Hematopoietic multipotent progenitor cell treated with erythropoietin and hydrocortisone succinate and interleukin-3 and kit ligand, for 15 days (in vitro differentiated cells): ENCODE data around the gene JARID2.
A peak's percentile ranks its signal among the peaks of the same experiment; 100 is the strongest.

Source experiments
- DNase-seq: peaks from one replicate; pipeline ENCODE4 v3.0.0-alpha.2; 2015; ENCODE audit warnings: low spot score

The JARID2 gene

DNA sequence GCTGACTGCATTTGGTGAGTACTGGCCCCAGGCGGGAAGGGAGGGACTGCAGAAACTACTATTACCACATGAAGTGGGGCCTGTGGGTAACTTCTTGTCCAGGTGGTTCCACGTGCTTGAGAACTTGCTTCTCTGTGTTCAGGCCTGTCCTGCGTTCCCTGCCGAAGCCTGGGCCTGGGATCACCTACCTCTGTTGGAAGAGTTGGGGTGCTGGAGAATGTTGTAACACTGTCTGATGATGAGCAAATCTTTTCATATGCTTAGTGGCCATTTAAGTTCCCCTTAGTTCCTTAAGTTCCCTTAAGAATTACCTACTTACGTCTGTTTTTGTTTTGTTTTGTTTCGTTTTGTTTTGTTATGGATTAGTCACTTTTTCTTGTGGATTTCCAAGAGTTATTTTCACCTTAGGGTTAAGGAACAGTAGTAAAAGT lies 262.6 kb downstream of the JARID2 start:
- no peak for DNase-seq

DNA sequence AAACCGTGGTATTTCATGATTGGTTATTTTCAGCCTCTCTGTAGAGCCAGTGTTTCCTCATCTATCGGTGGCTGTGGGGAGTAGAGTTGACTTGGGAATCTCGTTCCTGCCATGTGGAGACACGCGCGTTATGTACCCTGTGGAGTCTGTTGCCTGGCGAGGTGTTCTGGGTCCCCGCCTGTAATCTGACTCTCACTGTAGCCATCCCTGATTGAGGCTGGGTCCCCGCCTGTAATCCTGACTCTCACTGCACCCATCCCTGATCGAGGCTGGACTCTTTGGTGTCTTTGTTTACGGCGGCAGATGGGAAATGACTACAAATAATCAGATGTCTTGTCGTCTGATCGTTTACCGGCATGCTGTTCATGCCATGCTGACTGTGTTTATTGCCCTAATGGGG lies 263.1 kb downstream of the JARID2 start:
- no peak for DNase-seq

DNA sequence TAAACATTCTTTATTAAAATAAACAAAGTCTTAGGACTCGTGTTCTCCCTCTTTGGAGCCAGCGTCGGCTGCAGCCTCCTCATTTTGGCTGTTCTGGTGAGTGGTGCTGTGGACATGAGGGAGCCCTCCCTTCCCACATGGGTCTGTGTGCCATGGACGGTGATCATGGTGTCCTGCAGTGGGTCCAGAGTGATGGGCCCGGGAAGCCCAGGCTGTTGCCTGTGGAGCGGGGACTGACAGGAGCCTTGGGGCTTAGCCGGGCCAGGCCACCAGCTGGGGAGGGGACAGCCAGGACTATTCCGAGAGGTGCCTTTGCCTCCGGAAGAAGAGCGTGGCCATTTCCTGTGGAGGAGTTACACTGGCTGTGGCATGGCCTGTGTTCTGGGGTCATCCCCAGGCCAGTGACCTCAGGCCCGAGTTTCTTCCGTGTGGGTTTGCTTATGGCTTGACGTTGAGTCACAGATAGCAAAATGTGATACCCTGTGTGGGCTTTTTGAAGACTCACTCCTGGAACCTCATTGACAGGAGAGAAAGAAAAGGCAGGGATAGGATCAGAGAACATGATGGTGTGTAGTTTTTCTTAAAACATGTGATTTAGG lies 263.6 kb downstream of the JARID2 start:
- DNase-seq, result no peak

DNA sequence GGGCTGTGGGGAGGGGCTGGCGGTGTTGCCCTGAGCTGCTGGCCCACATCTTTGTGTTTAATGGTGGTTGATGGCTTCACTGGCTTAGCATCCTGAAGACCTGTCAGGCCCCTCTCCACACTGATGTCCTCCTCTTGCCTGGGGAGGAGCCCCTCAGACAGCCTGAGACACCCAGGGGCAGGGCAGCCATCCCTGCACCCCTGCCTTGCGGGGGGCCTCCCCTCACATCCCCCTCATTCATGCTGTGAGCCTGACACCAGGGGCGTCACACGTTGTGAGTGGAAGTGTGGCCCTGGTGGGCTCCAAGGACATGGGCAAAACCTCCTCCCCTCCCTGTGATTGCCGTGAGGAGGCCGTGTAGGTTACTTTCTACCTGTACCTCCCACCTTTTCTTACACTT lies 264.3 kb downstream of the JARID2 start:
- no peak for DNase-seq

DNA sequence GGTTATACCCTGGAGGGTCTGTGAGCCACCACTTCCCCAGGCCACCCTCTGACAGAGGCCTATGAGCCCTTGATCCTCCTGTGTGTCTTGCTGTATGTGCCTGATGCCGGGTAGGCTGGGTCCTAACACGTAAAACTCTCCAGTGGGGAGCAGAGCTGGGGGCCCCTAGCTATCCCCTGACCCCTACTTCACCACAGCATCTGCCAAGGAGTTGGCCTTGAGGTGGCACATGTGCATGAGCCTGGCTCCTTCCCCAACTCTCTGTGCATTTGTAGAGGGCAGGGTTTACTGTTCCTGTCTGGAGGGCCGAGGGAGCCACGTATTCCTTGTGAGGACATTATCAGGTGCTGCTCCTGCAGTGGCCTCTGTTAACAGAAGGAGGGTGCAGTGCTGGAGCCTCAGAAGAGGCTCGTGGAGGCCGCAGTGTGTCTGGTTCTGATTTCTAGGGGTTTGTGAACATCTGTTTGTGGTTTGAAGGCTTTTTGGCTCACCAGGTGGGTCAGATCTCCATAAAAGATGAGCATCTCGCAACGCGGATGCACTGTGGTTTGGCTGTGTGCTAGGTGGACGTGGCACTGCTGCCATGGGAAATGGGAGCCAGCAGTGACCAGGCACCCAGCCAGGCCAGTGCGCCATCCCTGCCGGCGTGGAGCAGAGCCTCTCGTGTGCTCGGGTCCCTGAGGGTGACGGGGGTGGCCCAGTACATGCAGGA lies 264.8 kb downstream of the JARID2 start:
- no peak for DNase-seq

DNA sequence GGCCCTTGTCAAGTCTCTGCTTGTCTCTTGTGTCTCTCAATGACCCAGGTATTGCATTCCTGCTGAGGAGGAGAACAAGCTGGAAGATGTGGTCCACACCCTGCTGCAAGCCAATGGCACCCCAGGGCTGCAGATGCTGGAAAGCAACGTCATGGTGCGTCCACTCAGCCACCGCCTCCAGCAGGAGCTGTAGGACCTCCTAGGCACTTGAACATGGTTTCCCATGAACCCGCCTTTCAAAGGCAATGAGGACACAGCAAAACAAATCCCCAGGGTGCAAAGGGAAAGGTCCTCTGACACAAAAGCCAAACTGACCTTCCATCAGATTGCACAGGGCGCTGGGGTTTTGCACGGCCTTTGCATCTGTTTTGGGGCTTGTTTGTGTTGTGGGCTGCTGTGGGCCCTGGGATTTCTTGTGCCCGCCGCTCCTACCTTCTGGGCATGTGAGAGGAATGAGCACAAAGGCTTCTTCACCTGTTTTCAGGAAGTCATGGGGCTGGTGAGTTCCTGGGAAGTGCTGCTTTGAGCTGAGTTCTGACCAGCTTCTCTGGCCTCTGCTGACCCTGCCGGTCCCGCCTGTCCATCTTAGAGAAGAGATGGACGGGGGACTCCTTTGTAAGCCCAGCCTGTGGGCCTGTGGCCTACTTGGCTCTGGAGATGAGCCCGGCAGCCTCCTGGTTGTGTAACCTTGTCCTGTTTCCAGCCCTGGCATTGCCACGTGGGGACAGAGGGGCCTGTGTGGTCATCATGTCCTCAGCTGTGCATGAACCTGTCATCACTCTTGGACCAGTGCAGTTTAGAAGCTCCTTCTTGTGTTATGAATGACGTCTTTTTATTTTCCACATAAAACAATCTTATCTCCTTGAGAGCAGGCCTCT lies 265.6 kb downstream of the JARID2 start:
- no peak for DNase-seq

DNA sequence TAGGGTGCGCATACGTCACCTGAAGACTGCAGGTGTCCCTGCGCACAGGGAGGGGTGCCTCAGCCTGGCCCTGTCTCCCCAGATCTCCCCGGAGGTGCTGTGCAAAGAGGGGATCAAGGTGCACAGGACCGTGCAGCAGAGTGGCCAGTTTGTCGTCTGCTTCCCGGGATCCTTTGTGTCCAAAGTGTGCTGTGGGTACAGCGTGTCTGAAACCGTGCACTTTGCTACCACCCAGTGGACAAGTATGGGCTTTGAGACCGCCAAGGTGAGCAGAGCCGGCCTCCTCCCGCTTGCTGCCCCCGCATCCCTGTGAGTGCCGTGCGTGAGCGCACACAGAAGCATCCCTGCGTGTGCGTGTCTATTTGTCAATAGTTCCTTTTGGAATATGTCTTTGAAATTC lies 266.3 kb downstream of the JARID2 start:
- no peak for DNase-seq

DNA sequence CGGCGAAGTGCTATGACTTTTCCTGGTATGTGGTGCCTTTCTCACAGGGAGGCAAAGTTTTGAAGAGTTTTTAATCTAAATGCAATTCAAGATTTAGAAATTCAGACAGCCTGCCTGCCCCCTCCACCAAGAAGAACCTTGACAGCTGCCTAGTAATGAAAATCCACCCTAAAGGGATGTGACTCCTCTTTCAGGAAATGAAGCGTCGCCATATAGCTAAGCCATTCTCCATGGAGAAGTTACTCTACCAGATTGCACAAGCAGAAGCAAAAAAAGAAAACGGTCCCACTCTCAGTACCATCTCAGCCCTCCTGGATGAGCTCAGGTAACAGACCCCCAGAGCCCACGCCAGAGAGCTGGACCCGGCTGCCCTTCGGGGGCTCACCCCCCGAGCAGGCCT lies 266.9 kb downstream of the JARID2 start:
- no peak for DNase-seq

DNA sequence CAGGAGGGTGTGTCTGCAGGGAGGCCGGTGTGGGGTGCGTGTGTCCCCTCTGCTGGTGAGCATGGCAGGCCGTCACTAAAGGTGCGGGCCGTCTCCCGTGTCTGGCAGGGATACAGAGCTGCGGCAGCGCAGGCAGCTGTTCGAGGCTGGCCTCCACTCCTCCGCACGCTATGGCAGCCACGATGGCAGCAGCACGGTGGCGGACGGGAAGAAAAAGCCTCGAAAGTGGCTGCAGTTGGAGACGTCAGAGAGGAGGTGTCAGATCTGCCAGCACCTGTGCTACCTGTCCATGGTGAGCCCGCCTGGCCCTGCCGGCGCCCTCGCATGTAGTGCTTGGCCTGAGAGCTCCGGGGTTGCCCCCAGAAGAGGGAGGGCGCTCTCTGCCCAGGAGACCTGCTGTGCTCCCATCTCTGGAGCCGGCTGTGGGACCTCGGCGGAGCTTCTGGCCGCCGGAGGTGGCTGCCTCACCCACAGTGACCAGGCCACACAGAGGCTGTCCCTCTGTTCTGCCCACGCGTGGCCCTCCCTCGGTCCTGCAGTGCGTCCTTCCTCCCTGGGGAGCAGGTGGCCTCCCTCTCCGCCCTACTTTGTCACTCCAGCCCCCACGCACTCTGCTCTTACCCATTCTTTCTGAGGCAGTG lies 267.4 kb downstream of the JARID2 start:
- no peak for DNase-seq

DNA sequence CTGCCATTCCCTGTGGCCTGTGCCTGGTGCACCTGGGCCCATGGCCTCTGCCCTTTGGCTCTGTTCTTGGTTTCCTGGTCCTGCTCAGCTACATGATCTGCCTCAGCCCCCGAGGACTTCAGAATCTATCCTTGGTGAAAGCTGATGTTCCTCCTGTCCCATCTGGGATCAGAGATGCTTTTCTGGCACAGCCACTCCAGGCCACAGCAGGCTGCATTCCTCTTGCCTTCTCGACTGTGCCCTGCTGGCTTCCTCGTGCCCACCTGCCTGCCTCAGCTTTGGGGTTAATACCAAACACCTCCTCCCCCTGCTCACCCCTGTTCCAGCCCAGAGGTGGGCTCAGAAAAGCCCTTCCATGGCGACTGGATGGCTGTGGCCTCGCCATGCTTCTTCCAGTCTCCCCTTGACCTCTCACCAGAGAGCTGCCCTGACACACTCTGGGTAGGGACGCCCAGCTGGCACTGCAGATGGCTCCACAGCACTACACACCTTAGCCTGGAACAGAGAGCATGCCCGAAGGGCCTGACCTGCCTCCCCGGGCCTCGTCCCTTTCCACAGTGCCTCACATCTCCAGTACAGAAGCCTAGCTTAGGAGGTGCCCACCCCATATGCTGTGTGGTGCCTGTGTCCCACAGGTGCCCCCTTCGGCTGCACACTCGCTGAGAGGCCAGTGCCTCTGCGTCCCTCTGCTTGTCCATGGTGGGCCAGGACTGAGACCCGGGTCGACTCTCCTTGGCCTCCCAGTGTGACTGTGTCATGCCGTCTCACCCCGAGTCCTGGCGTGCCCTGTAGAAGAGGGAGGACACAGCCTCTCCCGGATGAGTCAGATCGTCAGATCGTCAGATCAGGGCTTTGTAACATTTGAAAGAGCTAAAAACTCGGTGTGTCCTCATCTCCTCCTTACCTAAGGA lies 268.2 kb downstream of the JARID2 start:
- peak; percentile 12 for DNase-seq

DNA sequence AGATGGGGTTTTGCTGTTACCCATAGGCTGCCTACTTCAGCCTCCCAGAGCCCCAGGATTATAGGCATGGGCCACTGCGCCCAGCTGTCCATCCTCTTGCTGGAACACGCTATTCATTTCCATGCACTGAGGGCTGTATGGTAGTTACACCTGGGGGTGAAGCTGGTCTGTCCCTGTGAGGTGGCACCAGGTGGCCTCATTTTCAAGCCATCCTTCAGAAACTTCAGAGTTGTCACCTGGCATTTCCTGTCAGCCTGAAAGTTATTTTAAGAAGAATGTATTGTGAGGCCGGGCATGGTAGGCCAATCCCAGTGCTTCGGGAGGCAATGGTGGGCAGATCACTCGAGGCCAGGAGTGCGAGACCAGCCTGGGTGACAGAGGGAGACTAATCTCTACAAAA lies 269.4 kb downstream of the JARID2 start:
- DNase-seq, result no peak

DNA sequence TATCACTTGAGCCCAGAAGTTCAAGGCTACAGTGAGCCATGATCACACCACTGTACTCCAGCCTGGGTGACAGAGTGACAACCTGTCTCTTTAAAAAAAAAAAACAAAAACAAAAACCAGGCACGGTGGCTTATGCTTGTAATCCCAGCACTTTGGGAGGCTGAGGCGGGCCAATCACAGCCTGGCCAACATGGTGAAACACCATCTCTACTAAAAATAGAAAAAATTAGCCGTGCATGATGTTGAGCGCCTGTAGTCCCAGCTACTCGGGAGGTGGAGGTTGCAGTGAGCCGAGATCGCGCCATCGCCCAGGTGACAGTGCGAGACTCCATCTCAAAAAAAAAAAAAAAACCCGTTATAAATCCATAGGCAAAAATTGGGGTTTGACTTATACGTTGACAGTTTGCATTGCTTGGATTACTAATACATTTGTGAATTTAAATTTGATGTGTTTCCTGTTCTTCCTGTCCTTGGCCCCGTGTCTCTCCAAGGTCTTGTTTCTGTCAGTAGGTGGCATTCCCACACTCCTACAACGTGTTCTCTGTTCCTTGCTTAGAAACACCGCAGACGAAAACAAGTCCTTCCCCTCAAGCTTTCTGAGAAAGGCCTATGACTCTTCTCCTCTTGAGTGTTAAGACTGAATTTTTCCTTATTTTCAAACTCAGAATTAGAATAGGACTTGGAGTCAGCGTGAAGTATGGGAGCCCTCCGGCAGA lies 269.9 kb downstream of the JARID2 start:
- DNase-seq, result no peak

DNA sequence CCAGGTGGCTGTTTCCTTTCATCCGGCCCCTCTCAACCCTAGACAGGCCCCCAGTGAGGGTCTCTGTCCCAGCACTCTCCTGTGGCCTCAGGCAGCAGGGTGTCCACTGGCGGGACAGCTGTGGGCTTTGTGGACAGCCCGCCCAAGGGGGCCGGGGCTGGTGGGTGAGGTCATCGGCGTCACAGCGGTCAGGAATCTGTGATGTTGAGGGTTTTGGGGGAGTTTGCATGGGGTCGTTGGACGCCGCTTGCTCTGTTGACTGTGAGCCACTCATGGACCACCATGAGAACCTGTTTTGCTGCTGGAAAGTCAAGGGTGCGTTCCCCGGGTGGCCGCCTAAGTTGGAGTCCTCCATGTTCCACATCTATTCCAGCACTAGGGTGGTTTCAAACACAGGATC lies 270.5 kb downstream of the JARID2 start:
- no peak for DNase-seq

DNA sequence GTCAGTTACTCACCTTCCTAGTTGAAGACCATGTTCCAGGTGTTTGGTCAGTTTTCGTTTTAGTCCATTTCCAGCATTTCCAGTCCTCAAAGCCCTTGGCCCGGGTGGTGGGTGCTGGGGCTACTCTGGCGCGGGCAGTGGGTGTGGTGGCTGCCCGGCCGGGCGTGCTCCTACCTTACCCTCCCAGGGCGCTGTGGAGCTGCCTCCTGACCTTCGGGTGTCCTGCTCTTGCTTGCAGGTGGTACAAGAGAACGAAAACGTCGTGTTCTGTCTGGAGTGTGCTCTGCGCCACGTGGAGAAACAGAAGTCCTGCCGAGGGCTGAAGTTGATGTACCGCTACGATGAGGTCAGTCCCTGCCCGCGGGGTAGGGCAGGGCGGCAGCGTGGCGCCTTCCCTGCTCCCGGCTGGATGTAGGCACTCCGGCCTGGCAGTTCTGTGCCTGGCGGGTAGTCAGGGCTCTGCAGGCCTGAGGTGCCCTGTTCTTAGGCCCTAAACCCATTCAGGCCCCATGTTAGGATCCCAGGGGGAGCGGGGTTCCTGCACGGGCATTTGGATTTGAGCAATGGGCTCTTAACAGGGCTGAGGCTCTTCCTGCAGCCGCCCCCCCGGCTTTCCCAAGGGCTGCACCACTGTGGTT lies 271.2 kb downstream of the JARID2 start:
- no peak for DNase-seq

DNA sequence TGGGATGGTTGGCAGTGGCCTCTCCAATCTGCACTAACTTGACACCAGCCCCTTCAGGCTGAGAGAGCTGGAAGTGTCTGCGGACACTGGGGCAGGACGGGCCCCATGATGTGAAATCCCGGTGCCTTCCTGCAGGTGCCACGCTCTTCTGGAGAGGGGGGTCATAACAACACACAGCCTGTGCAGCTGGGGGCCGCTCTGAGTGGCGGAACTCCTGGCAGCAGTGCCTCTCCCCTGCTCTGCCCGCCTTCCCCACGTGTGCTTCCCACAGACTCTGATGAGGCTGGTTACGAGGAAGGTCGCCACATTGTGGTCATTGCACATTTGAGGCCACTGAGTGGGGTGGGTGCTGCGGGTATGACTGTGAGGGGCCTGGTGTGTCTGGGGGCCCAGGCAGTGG lies 271.7 kb downstream of the JARID2 start:
- no peak for DNase-seq

DNA sequence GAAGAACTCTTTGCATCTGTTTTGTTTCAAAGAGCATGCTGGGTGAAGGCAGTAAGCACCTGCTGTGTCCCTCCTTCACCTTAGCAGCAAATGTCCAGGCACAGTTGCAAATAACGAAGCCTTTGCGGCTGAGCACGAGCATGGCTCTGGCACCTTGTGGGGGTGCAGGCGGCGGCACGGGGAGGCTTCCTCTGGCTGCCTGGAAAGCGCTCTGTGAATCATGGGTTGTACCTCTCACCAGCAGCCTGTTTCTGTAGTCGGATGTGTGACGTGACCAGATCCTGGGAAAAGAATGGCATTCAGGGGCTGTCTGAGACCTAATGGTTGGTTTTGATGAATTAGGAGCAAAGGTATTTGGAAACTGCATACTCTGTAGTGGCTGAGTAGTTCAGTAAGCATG lies 272.2 kb downstream of the JARID2 start:
- DNase-seq, result no peak

DNA sequence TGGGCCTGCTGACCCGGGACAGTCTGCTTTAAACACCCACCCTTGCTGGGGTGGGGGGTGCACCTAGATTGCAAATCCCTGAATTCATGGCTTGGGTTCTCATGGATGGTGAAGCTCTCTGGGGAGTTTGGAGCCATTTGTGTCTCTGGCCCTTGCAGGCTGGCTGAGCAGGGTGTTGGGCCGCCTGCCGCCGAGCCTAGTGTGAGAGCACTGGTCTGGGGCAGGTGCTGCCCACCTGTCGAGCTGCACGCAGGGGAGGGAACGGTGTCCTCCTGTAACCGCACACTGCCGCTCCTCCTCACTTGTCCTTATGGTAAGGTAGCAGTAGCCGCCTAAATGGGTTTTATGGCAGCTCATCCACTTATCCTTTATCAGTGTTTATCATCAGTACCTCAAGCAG lies 273.0 kb downstream of the JARID2 start:
- DNase-seq, result no peak

DNA sequence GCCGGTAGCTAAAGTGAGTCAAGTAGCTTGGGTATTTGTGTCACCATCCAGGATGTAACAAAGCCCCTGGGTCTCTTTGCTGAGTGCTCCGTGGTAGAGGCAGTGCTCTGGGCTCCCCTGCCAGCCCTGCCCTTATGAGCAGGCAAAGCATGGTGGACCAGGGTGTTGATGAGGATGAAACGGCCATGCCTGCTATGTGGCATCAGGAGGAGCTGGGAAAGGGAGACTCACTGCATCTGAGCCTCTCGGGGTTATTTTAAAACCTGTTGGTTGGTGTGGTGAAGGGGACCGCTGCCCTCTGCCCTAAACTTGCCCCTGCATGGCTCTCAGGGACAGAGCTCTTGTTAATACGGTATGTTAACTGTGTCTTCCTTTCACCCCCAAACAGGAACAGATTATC lies 273.8 kb downstream of the JARID2 start:
- no peak for DNase-seq

DNA sequence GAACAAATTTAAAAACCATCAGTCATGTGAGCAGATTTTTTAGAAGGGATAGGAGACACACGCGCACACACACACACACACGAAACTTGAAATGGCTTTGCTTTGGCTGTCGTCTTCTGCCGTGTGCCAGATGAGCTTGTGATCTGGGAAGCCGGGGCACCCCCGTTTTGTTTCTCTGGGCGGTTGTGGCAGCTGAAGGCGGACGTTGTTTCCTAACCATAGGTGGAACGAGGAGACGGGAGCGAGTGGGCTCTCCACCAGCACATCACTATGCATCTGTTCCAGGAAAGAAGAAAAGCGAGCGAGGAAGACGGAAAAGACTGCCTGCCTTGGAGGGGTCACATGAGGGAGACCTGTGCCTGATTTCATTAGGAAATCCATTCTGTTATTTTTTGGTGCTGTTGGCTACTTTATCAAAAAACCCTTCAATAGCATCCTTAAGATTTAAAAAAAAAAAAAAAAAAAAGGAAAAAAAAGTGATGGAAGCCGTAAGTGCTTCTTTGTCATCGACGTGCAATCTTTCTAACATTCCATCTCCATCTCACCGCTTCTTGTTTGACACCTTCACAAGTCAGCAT lies 274.8 kb downstream of the JARID2 start:
- no peak for DNase-seq

DNA sequence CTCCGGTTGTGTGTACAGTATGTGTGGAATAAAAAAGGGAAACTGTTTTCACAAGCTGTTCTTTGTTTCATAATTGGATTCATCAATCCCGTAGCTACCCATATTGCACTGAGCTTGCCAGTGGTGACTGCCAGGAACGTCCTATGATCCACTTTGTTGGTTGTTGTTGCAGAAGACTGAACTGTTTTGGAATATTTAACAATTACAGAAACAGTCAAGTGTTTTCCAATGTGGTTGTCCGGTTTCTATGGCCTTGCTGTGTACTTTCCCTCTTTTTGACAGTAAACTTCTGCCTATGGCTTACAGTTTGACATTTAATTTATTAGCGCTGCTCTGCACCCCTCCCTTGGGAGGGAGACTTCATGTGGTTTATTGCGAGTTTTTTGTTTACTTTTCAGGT lies 275.7 kb downstream of the JARID2 start:
- no peak for DNase-seq
